Keratinocyte (primary cell): ENCODE measurements around the gene ITSN1. TPM values are rescaled to one million over a fixed set of nuclear protein-coding genes. Genes with fewer than 3 reads are reported as not detected.

Source experiments
- DNase-seq: peaks from one replicate; pipeline ENCODE4 v3.0.0-alpha.2; 2011; ENCODE audit warnings: low read depth, missing footprints, low spot score
- FAIRE-seq: peaks from 2 replicates; lab custom pipeline; 2011; peaks lifted over from hg19 to GRCh38; lab: Jason Lieb, UNC
- H2AFZ ChIP-seq: 2 replicates; pipeline ENCODE4 v1.6.0; 2012; ENCODE audit warnings: low read length, control low read depth, inconsistent platforms; ENCODE audit not compliant: control insufficient read depth
- H3K27ac ChIP-seq: 2 replicates; pipeline ENCODE4 v1.5.1; 2011; ENCODE audit warnings: low read length; ENCODE audit not compliant: control insufficient read depth, insufficient read depth
- H3K27me3 ChIP-seq: 3 replicates; pipeline ENCODE4 v1.6.0; 2011; ENCODE audit warnings: low read length; ENCODE audit not compliant: control insufficient read depth, insufficient read depth; ENCODE audit errors: extremely low read depth
- H3K36me3 ChIP-seq, 2 experiments: 2 replicates in 1 of 2; 3 replicates in 1 of 2; pipeline ENCODE4 v1.5.1; 2011; ENCODE audit warnings: low read length in 2 of 2, mild to moderate bottlenecking in 1 of 2; ENCODE audit not compliant: control insufficient read depth in 2 of 2, insufficient read depth in 2 of 2; ENCODE audit errors: extremely low read depth in 1 of 2
- H3K4me1 ChIP-seq: 3 replicates; pipeline ENCODE4 v1.5.1; 2011; ENCODE audit warnings: low read length; ENCODE audit not compliant: control insufficient read depth, insufficient read depth; ENCODE audit errors: extremely low read depth
- H3K4me2 ChIP-seq: 3 replicates; pipeline ENCODE4 v1.6.0; 2011; ENCODE audit warnings: low read depth, low read length; ENCODE audit not compliant: control insufficient read depth, insufficient read depth; ENCODE audit errors: extremely low read depth
- H3K4me3 ChIP-seq, 3 experiments: fragments of 200-600 bp in 1 of 3; sonication (generic) in 1 of 3; 2 replicates in 2 of 3; 3 replicates in 1 of 3; pipeline ENCODE4 v1.5.1; 2011 to 2016; ENCODE audit warnings: low read length in 3 of 3, mild to moderate bottlenecking in 3 of 3, control low read depth in 2 of 3, inconsistent platforms in 1 of 3, low read depth in 1 of 3, mixed read lengths in 1 of 3, mixed run types in 1 of 3, moderate library complexity in 1 of 3; ENCODE audit not compliant: control insufficient read depth in 2 of 3, insufficient read depth in 2 of 3; ENCODE audit errors: extremely low read depth in 1 of 3
- H3K79me2 ChIP-seq: 2 replicates; pipeline ENCODE4 v1.6.0; 2012; ENCODE audit warnings: low read length; ENCODE audit not compliant: control insufficient read depth, insufficient read depth
- H3K9ac ChIP-seq: 3 replicates; pipeline ENCODE4 v1.6.0; 2011; ENCODE audit warnings: low read length; ENCODE audit not compliant: control insufficient read depth, insufficient read depth; ENCODE audit errors: extremely low read depth
- H3K9me1 ChIP-seq: 3 replicates; pipeline ENCODE4 v1.6.0; 2011; ENCODE audit warnings: low read length; ENCODE audit not compliant: control insufficient read depth, insufficient read depth; ENCODE audit errors: extremely low read depth
- H3K9me3 ChIP-seq: 2 replicates; pipeline ENCODE4 v1.5.1; 2012; ENCODE audit warnings: low read depth, low read length; ENCODE audit not compliant: control insufficient read depth
- H4K20me1 ChIP-seq: 3 replicates; pipeline ENCODE4 v1.6.0; 2011; ENCODE audit warnings: low read length; ENCODE audit not compliant: control insufficient read depth, insufficient read depth; ENCODE audit errors: extremely low read depth
- CTCF ChIP-seq, 3 experiments: IDR thresholded peaks in 1 of 3; conservative IDR thresholded peaks in 1 of 3; optimal IDR thresholded peaks in 1 of 3; 2 replicates in 2 of 3; 3 replicates in 1 of 3; pipeline versions ENCODE3 to v1.5.1; 2011; ENCODE audit warnings: low read length in 3 of 3, mild to moderate bottlenecking in 3 of 3, moderate library complexity in 2 of 3, control low read depth in 1 of 3, inconsistent platforms in 1 of 3; ENCODE audit not compliant: insufficient read depth in 2 of 3; ENCODE audit errors: extremely low read depth in 1 of 3
- EZH2 ChIP-seq: IDR thresholded peaks from one replicate; pipeline ENCODE4 v1.6.1; 2012; ENCODE audit warnings: inconsistent platforms, mild to moderate bottlenecking, low read length, moderate library complexity
- dilution Hi-C: fragments of 300-500 bp; cut with MboI; formaldehyde crosslinking; loops from one replicate; pipeline ENCODE4 v1.7.0; 2020; ENCODE audit warnings: low sequenced_read_pairs; ENCODE audit not compliant: extremely low pct_ligation_motif_present
- polyA plus RNA-seq, 5 experiments: library from polyadenylated mRNA; depleted of rRNA in 3 of 5; stranded (reverse) in 3 of 5; stranded (forward) in 1 of 5; unstranded in 1 of 5; fragments of >200 nt; gene quantifications; 1 replicate in 1 of 5; 2 replicates in 3 of 5; 3 replicates in 1 of 5; pipeline versions ENCODE4 v1.2.1 to v1.2.3, GENCODE V29; 2011 to 2012; ENCODE audit warnings: missing spikeins in 2 of 5, low read depth in 1 of 5, low replicate concordance in 1 of 5

The ITSN1 gene
- polyA plus RNA-seq, 1 donor (not counting 4 experiments of a cell fraction or from before 2014, with no cell fraction given), result 34.3 TPM

GRCh38 chr21:33947451-33948095, 305.3 kb downstream of the ITSN1 start:
- Histone ChIP-seq H3K9me3 (no peaks in the 10 kb centered on the region), H3K27me3 (no peaks in the 10 kb centered on the region), H3K79me2 (no peaks in the 10 kb centered on the region), H3K4me2 (peak overlapping the region; percentile 79), H2AFZ (peak overlapping the region; percentile 38), H3K9ac (peak overlapping the region; percentile 69), H3K27ac (peak overlapping the region; percentile 88), H3K4me3 (peak overlapping the region in 2 of 3 experiments; percentile 35 to 44), H4K20me1 (no peaks in the 10 kb centered on the region), H3K9me1 (no peaks in the 10 kb centered on the region), H3K36me3 (no peaks in the 10 kb centered on the region), H3K4me1 (peaks cover 30% of the 10 kb centered on the region)
- TF ChIP-seq CTCF (optimal IDR thresholded peaks at IDR 0.05 in 1 of 3, IDR thresholded peaks at IDR 0.05 in 1 of 3, conservative IDR thresholded peaks at IDR 0.05 in 1 of 3; ENCODE audit: extremely low read depth in 1 of 3, insufficient read depth in 2 of 3, low read length in 3 of 3) (no peak), EZH2 (no peak)
- peak; percentile 94 for DNase-seq
- peak; percentile 91 for FAIRE-seq
- dilution Hi-C loops, result no loop called here

- dilution Hi-C loops, result no loop called here
- peak overlapping the region in 2 of 3 experiments; percentile 35 for H3K4me3 ChIP-seq
- no peaks in the 10 kb centered on the region for H4K20me1 ChIP-seq
- peak overlapping the region; percentile 79 for H3K4me2 ChIP-seq
- FAIRE-seq (peak; percentile 26), DNase-seq (peak; percentile 30)
- peak overlapping the region; percentile 88 for H3K27ac ChIP-seq
- TF ChIP-seq CTCF (optimal IDR thresholded peaks at IDR 0.05 in 1 of 3, IDR thresholded peaks at IDR 0.05 in 1 of 3, conservative IDR thresholded peaks at IDR 0.05 in 1 of 3; ENCODE audit: extremely low read depth in 1 of 3, insufficient read depth in 2 of 3, low read length in 3 of 3), result no peak
- TF ChIP-seq EZH2, result no peak
- H3K4me1 ChIP-seq, result peaks cover 27% of the 10 kb centered on the region
- no peaks in the 10 kb centered on the region for H3K79me2 ChIP-seq
- no peaks in the 10 kb centered on the region for H3K36me3 ChIP-seq
- peak overlapping the region; percentile 69 for H2AFZ ChIP-seq
- H3K27me3 ChIP-seq, result no peaks in the 10 kb centered on the region
- H3K9ac ChIP-seq, result peak overlapping the region; percentile 69
- H3K9me1 ChIP-seq, result no peaks in the 10 kb centered on the region
- H3K9me3 ChIP-seq, result no peaks in the 10 kb centered on the region
These were observed 306.0 kb downstream of the ITSN1 start for GRCh38 chr21:33948096-33948950.
